Upper lobe of left lung (tissue), 4 donors: ENCODE results near the gene PEX11B.

Experiments used
- CTCF ChIP-seq, 6 experiments: fragments of 450-650 bp in 4 of 6; fragments of 200-600 bp in 2 of 6; sonication (generic) in 2 of 6; IDR thresholded peaks; one replicate each; pipeline ENCODE4 v1.5.1; 2016 to 2019; ENCODE audit warnings: antibody characterized with exemption in 6 of 6
- EP300 ChIP-seq, 4 donors: sonication (generic); formaldehyde crosslinking; IDR thresholded peaks; one replicate each; pipeline ENCODE4 v1.5.1; 2017; ENCODE audit warnings: antibody characterized with exemption in 4 of 4, control low read depth in 2 of 4
- POLR2A ChIP-seq, 4 donors: fragments of 450-650 bp; IDR thresholded peaks; one replicate each; pipeline ENCODE4 v1.5.1; 2016 to 2017; ENCODE audit warnings: antibody characterized with exemption in 4 of 4, mild to moderate bottlenecking in 2 of 4
- POLR2AphosphoS5 ChIP-seq, 2 donors: sonication (generic); formaldehyde crosslinking; IDR thresholded peaks; one replicate each; pipeline ENCODE4 v1.5.1; 2017; ENCODE audit warnings: antibody characterized with exemption in 2 of 2

GRCh38 chr1:145878724-145879123, 39.8 kb downstream of the PEX11B start:
- TF ChIP-seq CTCF (IDR thresholded peaks at IDR 0.05) (no peak), POLR2AphosphoS5 (IDR thresholded peaks at IDR 0.05) (no peak), POLR2A (IDR thresholded peaks at IDR 0.05) (no peak), EP300 (IDR thresholded peaks at IDR 0.05) (no peak)
